ENCODE results near the gene MED15. TPM values are rescaled to one million over a fixed set of nuclear protein-coding genes. Genes with fewer than 3 reads are reported as not detected.
A peak's percentile ranks its signal among the peaks of the same experiment; 100 is the strongest.

The MED15 gene, protein sequence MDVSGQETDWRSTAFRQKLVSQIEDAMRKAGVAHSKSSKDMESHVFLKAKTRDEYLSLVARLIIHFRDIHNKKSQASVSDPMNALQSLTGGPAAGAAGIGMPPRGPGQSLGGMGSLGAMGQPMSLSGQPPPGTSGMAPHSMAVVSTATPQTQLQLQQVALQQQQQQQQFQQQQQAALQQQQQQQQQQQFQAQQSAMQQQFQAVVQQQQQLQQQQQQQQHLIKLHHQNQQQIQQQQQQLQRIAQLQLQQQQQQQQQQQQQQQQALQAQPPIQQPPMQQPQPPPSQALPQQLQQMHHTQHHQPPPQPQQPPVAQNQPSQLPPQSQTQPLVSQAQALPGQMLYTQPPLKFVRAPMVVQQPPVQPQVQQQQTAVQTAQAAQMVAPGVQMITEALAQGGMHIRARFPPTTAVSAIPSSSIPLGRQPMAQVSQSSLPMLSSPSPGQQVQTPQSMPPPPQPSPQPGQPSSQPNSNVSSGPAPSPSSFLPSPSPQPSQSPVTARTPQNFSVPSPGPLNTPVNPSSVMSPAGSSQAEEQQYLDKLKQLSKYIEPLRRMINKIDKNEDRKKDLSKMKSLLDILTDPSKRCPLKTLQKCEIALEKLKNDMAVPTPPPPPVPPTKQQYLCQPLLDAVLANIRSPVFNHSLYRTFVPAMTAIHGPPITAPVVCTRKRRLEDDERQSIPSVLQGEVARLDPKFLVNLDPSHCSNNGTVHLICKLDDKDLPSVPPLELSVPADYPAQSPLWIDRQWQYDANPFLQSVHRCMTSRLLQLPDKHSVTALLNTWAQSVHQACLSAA
- polyA plus RNA-seq (2013, experiment 1 of 2), result 33.8 TPM
- 33.3 TPM for polyA plus RNA-seq (2013, experiment 2 of 2)

GRCh38 chr22:20507253-20508066, at the start of gene MED15:
MED15 (plus strand) TSS chr22:20507610; CDS start chr22:20507679, 69 bp downstream.
- Histone ChIP-seq H3K4ac (ENCODE audit: low read depth, low read length) (peak within 1 kb of the TSS; percentile 74), H3K36me3 (ENCODE audit: control insufficient read depth, insufficient read depth, low read length) (no peaks in the 10 kb centered on the region), H3K9ac (ENCODE audit: low read length) (peak within 1 kb of the TSS; percentile 94), H2BK5ac (ENCODE audit: low read length) (no peak within 1 kb of the TSS), H3K27ac (ENCODE audit: low read depth, low read length) (peak within 1 kb of the TSS; percentile 47), H2BK120ac (ENCODE audit: low read depth, low read length) (no peak within 1 kb of the TSS), H3K79me2 (ENCODE audit: control insufficient read depth, insufficient read depth, low read length) (peaks cover 41% of the 10 kb centered on the region), H3K18ac (ENCODE audit: low read length) (peak within 1 kb of the TSS; percentile 77), H3K27me3 (ENCODE audit: insufficient read depth, low read length, poor library complexity) (no peaks in the 10 kb centered on the region), H2BK15ac (replicated peaks; ENCODE audit: low read depth) (no peak within 1 kb of the TSS), H3K4me3 (ENCODE audit: low read length) (peak within 1 kb of the TSS; percentile 99), H2AK5ac (ENCODE audit: low read length) (no peak within 1 kb of the TSS), H4K5ac (ENCODE audit: low read length) (no peak within 1 kb of the TSS), H3K4me1 (ENCODE audit: control insufficient read depth, low read depth, low read length) (peaks cover 8% of the 10 kb centered on the region), H3K4me2 (ENCODE audit: low read length) (peak within 1 kb of the TSS; percentile 97), H4K8ac (ENCODE audit: low read depth, low read length) (no peak within 1 kb of the TSS), H3K79me1 (ENCODE audit: low read length) (peaks cover 17% of the 10 kb centered on the region), H3K23ac (ENCODE audit: low read length) (peak within 1 kb of the TSS; percentile 80), H3K56ac (ENCODE audit: low read length) (peak within 1 kb of the TSS; percentile 92)
- peak; percentile 95 for DNase-seq
- WGBS (ENCODE audit: extremely low coverage, insufficient coverage, low lambda C conversion rate), result no CpG with 5 or more reads among the region's 58 CpGs

- no peak overlapping the region for H3K4me2 ChIP-seq (ENCODE audit: low read length)
- H3K36me3 ChIP-seq (ENCODE audit: control insufficient read depth, insufficient read depth, low read length), result no peaks in the 10 kb centered on the region
Observed at GRCh38 chr22:20458530-20459151, 48.8 kb upstream of the MED15 start.

DNA sequence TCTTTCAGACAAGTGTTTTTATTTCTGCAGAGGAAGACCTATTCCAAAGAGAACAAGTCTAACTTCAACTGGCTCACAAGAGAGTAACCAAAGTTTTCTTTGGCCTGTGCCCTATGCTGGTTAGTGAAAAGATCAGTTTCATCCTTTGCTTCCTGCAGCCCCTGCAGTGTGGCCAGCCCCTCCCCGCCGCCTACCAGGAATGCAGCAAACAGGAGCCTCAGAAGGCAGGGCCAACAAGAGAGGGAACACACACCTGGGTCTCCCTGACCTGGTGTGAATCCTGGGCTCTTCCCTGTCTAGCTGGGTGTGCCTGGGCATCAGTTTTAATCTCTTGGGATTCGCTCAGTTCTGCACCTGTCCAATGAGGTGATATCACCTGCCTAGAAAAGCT, 48.3 kb upstream of the MED15 start:
- Histone ChIP-seq H2BK120ac (ENCODE audit: low read depth, low read length) (no peak overlapping the region), H4K5ac (ENCODE audit: low read length) (no peak overlapping the region), H3K56ac (ENCODE audit: low read length) (no peak overlapping the region), H3K27ac (ENCODE audit: low read depth, low read length) (no peak overlapping the region), H3K4me3 (ENCODE audit: low read length) (no peak overlapping the region), H3K23ac (ENCODE audit: low read length) (no peak overlapping the region), H3K4me2 (ENCODE audit: low read length) (no peak overlapping the region), H3K4ac (ENCODE audit: low read depth, low read length) (no peak overlapping the region), H3K27me3 (ENCODE audit: insufficient read depth, low read length, poor library complexity) (no peaks in the 10 kb centered on the region), H4K8ac (ENCODE audit: low read depth, low read length) (no peak overlapping the region), H3K79me1 (ENCODE audit: low read length) (no peaks in the 10 kb centered on the region), H3K79me2 (ENCODE audit: control insufficient read depth, insufficient read depth, low read length) (no peaks in the 10 kb centered on the region), H3K18ac (ENCODE audit: low read length) (no peak overlapping the region), H2BK15ac (replicated peaks; ENCODE audit: low read depth) (no peak overlapping the region), H2AK5ac (ENCODE audit: low read length) (no peak overlapping the region), H3K36me3 (ENCODE audit: control insufficient read depth, insufficient read depth, low read length) (no peaks in the 10 kb centered on the region), H3K4me1 (ENCODE audit: control insufficient read depth, low read depth, low read length) (peaks cover 2% of the 10 kb centered on the region), H2BK5ac (ENCODE audit: low read length) (no peak overlapping the region), H3K9ac (ENCODE audit: low read length) (no peak overlapping the region)
- no CpG with 5 or more reads among the region's 3 CpGs for WGBS (ENCODE audit: extremely low coverage, insufficient coverage, low lambda C conversion rate)
- DNase-seq, result no peak

More at GRCh38 chr22:20458530-20459151, 48.8 kb upstream of the MED15 start:
- WGBS (ENCODE audit: extremely low coverage, insufficient coverage, low lambda C conversion rate), result no CpG with 5 or more reads among the region's 8 CpGs
- no peak overlapping the region for H3K27ac ChIP-seq (ENCODE audit: low read depth, low read length)
- H3K9ac ChIP-seq (ENCODE audit: low read length), result no peak overlapping the region
- no peaks in the 10 kb centered on the region for H3K27me3 ChIP-seq (ENCODE audit: insufficient read depth, low read length, poor library complexity)
- no peak overlapping the region for H3K23ac ChIP-seq (ENCODE audit: low read length)
- no peak overlapping the region for H2BK5ac ChIP-seq (ENCODE audit: low read length)
- H3K4ac ChIP-seq (ENCODE audit: low read depth, low read length), result no peak overlapping the region
- H3K79me2 ChIP-seq (ENCODE audit: control insufficient read depth, insufficient read depth, low read length), result no peaks in the 10 kb centered on the region
- no peak overlapping the region for H3K18ac ChIP-seq (ENCODE audit: low read length)
- peaks cover 2% of the 10 kb centered on the region for H3K4me1 ChIP-seq (ENCODE audit: control insufficient read depth, low read depth, low read length)
- H3K4me3 ChIP-seq (ENCODE audit: low read length), result no peak overlapping the region
- H2BK120ac ChIP-seq (ENCODE audit: low read depth, low read length), result no peak overlapping the region
- no peak overlapping the region for H2BK15ac ChIP-seq (replicated peaks; ENCODE audit: low read depth)
- no peak overlapping the region for H3K56ac ChIP-seq (ENCODE audit: low read length)
- H4K8ac ChIP-seq (ENCODE audit: low read depth, low read length), result no peak overlapping the region
- H2AK5ac ChIP-seq (ENCODE audit: low read length), result no peak overlapping the region
- no peaks in the 10 kb centered on the region for H3K79me1 ChIP-seq (ENCODE audit: low read length)
- no peak for DNase-seq
- no peak overlapping the region for H4K5ac ChIP-seq (ENCODE audit: low read length)

- Histone ChIP-seq H3K23ac (ENCODE audit: low read length) (no peak overlapping the region), H3K36me3 (ENCODE audit: control insufficient read depth, insufficient read depth, low read length) (no peaks in the 10 kb centered on the region), H3K27me3 (ENCODE audit: insufficient read depth, low read length, poor library complexity) (no peaks in the 10 kb centered on the region), H4K8ac (ENCODE audit: low read depth, low read length) (no peak overlapping the region), H3K4ac (ENCODE audit: low read depth, low read length) (no peak overlapping the region), H2BK15ac (replicated peaks; ENCODE audit: low read depth) (no peak overlapping the region), H2BK5ac (ENCODE audit: low read length) (no peak overlapping the region), H2AK5ac (ENCODE audit: low read length) (no peak overlapping the region), H3K4me1 (ENCODE audit: control insufficient read depth, low read depth, low read length) (peaks cover 2% of the 10 kb centered on the region), H3K18ac (ENCODE audit: low read length) (no peak overlapping the region), H3K27ac (ENCODE audit: low read depth, low read length) (no peak overlapping the region), H3K79me2 (ENCODE audit: control insufficient read depth, insufficient read depth, low read length) (no peaks in the 10 kb centered on the region), H3K9ac (ENCODE audit: low read length) (no peak overlapping the region), H2BK120ac (ENCODE audit: low read depth, low read length) (no peak overlapping the region), H3K4me3 (ENCODE audit: low read length) (no peak overlapping the region), H3K79me1 (ENCODE audit: low read length) (no peaks in the 10 kb centered on the region), H4K5ac (ENCODE audit: low read length) (no peak overlapping the region), H3K56ac (ENCODE audit: low read length) (no peak overlapping the region), H3K4me2 (ENCODE audit: low read length) (no peak overlapping the region)
- WGBS (ENCODE audit: extremely low coverage, insufficient coverage, low lambda C conversion rate), result no CpG with 5 or more reads among the region's 4 CpGs
- DNase-seq, result no peak
Observed at GRCh38 chr22:20459862-20460261, 47.5 kb upstream of the MED15 start.

- Histone ChIP-seq H2BK15ac (replicated peaks; ENCODE audit: low read depth) (no peak overlapping the region), H3K4ac (ENCODE audit: low read depth, low read length) (no peak overlapping the region), H2BK5ac (ENCODE audit: low read length) (no peak overlapping the region), H2BK120ac (ENCODE audit: low read depth, low read length) (no peak overlapping the region), H2AK5ac (ENCODE audit: low read length) (no peak overlapping the region), H3K36me3 (ENCODE audit: control insufficient read depth, insufficient read depth, low read length) (no peaks in the 10 kb centered on the region), H3K56ac (ENCODE audit: low read length) (no peak overlapping the region), H3K27me3 (ENCODE audit: insufficient read depth, low read length, poor library complexity) (no peaks in the 10 kb centered on the region), H3K27ac (ENCODE audit: low read depth, low read length) (no peak overlapping the region), H3K79me1 (ENCODE audit: low read length) (no peaks in the 10 kb centered on the region), H3K79me2 (ENCODE audit: control insufficient read depth, insufficient read depth, low read length) (no peaks in the 10 kb centered on the region), H4K8ac (ENCODE audit: low read depth, low read length) (no peak overlapping the region), H3K4me2 (ENCODE audit: low read length) (no peak overlapping the region), H3K23ac (ENCODE audit: low read length) (no peak overlapping the region), H3K9ac (ENCODE audit: low read length) (no peak overlapping the region), H4K5ac (ENCODE audit: low read length) (no peak overlapping the region), H3K18ac (ENCODE audit: low read length) (no peak overlapping the region), H3K4me1 (ENCODE audit: control insufficient read depth, low read depth, low read length) (no peaks in the 10 kb centered on the region), H3K4me3 (ENCODE audit: low read length) (no peak overlapping the region)
- DNase-seq, result no peak
- WGBS (ENCODE audit: extremely low coverage, insufficient coverage, low lambda C conversion rate), result no CpG with 5 or more reads among the region's 2 CpGs
Observed at GRCh38 chr22:20463324-20464095, 43.9 kb upstream of the MED15 start.

Data from mesendoderm (in vitro differentiated cells).